Measurements from ENCODE around the gene MEFV.

DNA sequence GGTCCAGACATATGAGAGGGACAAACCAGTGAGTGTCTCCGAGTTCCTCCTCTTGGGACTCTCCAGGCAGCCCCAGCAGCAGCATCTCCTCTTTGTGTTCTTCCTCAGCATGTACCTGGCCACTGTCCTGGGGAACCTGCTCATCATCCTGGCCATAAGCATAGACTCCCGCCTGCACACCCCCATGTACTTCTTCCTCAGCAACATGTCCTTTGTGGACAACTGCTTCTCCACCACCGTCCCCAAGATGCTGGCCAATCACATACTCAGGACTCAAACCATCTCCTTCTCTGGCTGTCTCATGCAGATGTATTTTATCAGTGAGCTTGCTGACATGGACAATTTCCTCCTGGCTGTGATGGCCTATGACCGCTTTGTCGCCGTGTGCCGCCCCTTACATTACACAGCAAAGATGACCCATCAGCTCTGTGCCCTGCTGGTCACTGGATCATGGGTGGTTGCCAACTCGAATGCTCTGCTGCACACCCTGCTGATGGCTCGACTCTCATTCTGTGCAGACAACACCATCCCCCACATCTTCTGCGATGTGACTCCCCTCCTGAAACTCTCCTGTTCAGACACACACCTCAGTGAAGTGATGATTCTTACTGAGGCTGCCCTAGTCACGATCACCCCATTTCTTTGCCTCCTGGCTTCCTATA, 40.7 kb downstream of the MEFV start:
- TF ChIP-seq, protein P1, sequence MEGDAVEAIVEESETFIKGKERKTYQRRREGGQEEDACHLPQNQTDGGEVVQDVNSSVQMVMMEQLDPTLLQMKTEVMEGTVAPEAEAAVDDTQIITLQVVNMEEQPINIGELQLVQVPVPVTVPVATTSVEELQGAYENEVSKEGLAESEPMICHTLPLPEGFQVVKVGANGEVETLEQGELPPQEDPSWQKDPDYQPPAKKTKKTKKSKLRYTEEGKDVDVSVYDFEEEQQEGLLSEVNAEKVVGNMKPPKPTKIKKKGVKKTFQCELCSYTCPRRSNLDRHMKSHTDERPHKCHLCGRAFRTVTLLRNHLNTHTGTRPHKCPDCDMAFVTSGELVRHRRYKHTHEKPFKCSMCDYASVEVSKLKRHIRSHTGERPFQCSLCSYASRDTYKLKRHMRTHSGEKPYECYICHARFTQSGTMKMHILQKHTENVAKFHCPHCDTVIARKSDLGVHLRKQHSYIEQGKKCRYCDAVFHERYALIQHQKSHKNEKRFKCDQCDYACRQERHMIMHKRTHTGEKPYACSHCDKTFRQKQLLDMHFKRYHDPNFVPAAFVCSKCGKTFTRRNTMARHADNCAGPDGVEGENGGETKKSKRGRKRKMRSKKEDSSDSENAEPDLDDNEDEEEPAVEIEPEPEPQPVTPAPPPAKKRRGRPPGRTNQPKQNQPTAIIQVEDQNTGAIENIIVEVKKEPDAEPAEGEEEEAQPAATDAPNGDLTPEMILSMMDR (IDR thresholded peaks at IDR 0.05; ENCODE audit: low read depth, low read length): no peak
- TF ChIP-seq EZH2phosphoT487 (IDR thresholded peaks at IDR 0.05; ENCODE audit: low read depth): no peak
